Left hindlimb (tissue), 1 donor: ENCODE measurements around the gene HELLS.
"Not testable (repeated sequence)": the region's sequence is repeated elsewhere in the genome, so short reads cannot be mapped to it uniquely, and the experiment has no call there.

ENCODE experiments used
- DNase-seq: peaks from one replicate; pipeline ENCODE4 v3.0.0-alpha.2; 2018

Gene HELLS

DNA sequence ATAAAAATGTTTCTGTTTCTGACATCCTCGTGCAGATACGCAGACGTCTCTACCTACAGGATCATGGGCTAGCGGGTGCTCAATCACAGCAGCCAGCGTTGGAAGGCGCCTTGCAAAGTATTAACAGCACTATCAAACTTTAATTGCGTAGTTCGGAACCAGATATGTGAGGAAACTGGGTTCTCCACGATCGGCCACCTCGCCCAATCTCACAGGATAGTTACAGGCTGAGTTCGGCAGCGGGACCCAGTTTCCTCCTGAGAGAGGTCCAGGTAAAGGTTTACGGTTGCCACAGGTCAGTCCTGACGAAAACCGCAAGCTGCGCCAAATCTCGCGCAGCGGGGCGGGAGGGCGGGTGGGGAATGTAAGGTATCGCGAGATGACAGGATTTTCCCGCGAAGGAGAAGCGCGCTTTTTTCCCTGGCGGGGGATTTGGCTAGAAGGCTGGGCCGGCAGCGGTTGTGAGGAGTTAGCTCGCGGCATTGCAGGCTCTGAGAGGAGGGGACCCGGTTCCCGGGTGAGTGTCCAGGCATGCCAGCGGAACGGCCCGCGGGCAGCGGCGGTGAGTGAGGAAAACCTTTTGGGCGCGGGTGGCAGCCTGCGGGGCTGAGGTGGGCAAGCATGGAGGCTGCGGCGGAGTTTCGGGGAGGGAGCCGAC, at the start of gene HELLS:
TSS of gene HELLS (plus strand) at position 398 of the 658 bp plus-strand sequence. CDS start at position 532, 134 bp downstream.
- peak; percentile 93 for DNase-seq

DNA sequence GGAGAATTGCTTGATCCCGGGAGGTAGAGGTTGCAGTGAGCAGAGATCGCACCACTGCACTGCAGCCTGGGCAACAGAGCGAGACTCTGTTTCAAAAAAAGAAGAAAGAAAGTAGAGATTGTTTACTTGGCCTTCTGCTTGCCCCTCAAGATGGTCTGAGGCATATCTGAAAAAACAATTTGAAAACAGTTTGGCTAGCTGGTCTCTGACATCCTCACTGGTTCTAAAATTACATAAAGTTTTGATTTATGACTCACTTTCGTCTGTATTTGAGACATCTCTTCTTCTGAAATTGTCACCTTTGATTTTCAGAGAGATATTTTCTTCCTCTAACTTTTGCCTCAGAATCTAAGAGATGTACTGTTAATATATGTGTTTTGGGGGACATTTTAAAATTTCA, 49.6 kb upstream of the HELLS start:
- DNase-seq, result no peak

DNA sequence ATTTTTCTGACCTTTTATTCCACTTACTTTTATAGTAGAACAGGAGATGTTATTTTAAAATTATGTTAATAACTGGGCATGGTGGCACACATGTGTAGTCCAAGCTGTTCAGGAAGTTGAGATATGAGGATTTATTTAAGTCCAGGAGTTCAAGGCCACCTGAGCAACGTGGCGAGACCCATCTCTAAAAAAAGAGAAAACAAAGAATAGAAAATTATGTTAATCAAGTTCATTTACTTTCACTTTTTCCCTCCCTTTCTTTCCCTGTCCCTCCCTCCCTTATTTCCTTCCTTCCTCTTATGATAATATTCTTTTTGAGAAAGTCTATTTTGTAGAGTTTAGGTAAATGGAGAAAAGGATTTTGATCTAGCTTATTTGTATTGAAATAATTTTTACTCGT, 48.9 kb upstream of the HELLS start:
- DNase-seq, result no peak

DNA sequence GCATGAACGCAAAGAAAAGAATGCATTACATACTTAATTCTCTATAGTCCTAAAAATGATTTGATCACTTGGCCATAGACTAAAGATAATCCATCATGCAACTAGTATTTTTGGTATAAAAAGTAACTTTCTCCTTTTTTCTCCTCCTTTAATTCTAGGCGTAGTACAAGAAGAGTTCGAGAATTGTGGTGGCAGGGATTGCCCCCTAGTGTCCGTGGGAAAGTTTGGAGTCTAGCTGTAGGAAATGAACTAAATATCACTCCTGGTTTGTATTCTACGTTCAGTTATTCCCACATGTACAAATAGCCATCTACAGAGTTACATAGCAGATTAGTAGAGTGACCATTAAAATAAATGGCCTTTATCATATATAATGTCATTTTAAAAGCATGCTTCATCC, 45.5 kb upstream of the HELLS start:
- no peak for DNase-seq

DNA sequence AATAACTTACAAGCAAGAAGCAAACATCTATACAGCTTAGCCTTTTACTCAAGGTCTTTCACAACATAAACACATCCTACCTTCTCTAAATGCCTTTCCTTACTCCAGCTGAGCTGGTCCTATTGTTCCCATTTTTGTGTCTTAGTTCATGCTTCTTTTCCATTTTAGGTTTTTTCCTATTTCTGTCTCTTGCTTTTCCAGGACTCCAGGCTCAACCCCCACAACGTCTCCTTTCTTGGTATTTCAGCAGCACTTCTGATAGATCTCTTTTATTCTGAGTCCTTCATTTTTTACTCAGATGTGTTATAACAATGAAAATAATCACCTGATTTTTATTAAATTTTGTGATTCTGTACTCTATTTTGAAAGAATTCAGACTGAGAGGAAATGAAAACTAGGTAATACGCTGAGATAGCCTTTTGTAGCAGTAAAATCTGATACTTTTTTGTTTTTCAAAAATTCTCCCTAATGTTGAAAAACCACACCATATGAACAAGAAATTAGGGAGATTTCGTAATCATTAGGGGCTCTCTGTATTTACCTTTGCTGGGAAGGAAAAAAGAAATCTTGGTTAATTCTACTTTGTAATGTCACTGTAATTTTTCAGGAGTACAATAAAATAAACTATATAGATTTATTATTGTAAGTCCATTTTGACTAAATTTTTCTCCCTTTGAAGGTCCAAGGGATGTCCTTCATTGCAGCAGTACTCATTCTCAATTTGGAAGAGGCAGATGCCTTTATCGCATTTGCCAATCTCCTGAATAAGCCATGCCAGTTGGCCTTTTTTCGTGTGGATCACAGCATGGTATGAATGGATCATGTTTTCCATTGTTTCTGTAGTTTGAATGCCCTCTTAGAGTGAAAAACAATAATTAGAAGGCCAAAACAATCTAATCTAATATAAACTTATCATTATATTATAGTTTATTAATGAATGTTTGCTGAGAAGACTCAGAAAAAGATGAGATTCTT, 24.0 kb upstream of the HELLS start:
- no peak for DNase-seq

DNA sequence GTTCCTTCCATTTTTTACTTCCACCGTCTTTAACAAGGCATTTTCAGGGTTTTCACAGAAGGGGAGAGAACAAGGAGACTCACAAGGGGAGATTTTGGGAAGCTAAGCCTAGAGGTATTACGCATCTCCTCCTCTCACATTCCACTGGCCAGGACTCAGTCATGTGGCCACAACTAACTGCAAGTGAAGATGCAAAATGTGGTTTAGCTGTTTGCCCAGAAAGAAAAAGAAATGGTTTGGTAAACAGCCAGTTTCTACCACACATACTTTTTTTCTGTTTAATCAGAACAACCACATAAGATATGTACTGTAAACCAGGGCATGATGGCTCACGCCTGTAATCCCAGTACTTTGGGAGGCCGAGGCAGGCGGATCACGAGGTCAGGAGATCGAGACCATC, 21.4 kb upstream of the HELLS start:
- no peak for DNase-seq

DNA sequence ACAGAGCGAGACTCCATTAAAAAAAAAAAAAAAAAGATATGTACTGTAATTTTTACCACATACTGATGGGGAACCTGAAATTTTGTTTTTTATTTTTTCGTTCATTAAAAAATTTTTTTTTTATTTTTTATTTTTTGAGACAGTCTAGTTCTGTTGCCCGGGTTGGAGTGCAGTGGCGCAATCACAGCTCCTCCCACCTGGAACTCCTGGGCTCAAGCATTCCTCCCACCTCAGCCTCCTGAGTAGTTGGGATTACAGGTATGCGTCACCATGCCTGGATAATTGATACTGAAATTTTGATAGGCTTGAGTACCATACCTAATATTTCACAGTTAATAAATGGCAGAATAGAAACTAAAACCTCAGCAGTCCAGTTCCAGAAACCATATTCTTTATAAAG, 20.9 kb upstream of the HELLS start:
- DNase-seq, result no peak

DNA sequence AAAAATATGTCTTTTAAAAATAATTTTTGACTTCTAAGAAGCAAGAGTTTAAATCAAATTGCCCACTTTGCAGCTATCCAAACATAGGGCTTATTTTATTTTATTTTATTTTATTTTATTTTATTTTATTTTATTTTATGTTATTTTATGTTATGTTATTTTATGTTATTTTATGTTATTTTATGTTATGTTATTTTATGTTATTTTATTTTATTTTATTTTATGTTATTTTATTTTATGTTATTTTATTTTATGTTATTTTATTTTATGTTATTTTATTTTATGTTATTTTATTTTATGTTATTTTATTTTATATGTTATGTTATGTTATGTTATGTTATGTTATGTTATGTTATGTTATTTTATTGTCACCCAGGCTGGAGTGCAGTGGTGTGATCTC, 14.0 kb upstream of the HELLS start:
- DNase-seq, result not testable (repeated sequence)

DNA sequence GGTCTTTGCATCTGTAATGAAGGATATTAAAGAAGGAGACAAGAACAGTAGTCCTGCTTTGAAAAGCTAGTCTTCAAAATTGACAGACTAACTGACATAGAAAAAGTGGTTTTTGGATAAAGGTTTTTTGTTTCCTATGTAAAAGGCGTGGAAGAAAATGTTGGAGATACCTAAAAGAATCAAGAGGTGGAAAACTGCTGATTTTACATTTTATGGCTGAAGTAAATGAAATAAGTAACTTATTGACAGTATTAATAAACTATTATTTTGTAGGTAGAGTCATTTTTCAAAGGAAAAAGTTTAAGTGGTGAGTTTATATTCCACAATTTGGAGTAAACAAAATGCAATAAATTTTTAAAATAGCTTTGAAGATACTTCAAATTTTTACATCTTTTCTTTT, 12.6 kb upstream of the HELLS start:
- DNase-seq, result no peak

DNA sequence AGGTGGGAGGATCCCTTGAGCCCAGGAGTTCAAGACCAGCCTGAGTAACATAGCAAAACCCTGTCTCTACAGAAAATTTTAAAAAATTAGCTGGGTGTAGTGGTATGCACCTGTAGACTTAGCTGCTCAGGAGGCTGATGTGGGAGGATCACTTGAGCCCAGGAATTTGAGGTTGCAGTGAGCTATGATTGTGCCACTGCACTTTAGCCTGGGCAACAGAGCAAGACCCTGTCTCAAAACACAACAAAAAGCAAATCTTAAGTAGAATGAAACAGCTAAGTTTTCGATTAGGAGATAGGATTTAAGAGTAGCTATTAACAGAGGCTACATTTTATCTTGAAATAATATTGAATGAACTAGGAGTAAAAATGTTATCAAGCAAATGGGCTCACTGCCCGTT, 3.3 kb upstream of the HELLS start:
- DNase-seq, result not testable (repeated sequence)

DNA sequence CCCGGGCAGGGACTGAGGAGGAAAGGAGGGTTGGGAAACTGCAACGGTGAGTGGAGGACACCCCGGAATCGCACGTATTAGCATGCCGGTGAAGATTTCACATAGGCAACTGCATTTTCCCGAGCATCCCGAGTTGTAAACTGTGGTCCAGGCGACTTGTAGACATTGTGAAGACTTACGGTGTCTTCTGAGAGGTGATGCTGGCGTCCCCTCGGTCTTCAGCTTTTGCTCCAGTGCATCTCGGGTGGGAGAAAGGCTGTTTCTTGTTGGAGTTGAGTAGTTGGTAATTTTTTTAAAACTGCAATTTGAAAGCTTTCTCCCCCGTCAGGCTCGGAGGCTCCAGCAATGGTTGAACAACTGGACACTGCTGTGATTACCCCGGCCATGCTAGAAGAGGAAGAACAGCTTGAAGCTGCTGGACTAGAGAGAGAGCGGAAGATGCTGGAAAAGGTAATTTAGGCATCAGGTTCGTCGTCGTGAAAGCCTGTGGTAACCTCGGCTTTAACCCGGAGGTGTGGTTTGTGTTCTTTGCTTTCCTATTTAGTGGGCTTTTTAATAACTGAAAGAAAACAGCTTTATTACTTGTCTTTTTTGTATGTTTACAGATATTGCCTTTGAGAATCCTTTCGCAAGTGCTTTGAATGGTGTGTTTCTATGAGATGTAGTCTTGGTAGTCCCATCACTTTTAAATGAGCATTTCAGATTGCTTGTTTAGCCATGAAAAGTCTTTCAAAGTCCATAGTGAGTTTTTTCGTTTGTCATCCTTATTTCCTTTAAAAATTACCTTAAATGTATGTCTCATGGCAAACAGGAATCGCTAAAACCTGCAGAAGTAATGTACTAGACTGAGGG, 687 bp downstream of the HELLS start:
- no peak for DNase-seq

DNA sequence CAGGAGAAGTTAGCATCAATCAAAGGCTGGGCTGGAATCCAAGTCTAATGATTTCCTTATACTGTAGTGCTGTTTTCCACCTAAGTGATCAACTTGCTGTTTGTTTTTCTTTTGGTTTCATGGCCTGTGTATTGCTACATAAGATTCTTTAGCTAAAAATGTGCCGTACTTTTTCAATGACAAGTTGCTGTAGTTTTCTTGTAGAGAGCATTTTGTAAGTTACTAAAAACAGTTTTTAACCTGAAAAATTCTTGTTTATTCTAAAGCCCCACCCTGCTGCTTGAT, 1.3 kb downstream of the HELLS start:
- DNase-seq, result no peak

DNA sequence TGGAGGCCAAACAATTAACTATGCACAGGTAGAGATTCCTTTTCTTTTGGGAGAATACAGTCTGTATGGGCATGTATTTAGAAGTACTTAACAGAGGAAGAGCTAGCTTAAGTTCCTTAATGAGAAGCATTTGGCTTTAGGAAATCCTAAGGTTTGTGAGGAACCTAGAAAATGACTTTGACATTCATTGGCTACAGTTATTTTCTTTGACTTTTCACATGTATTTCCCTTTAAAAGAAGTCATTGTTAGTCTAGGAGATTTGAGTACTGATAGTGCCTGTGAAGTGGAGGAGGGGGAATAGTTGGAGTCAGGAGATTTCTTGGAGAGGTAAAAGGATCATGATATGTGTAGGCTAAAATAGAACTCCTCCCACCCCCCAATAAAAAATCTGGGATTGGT, 3.6 kb downstream of the HELLS start:
- DNase-seq, result no peak

DNA sequence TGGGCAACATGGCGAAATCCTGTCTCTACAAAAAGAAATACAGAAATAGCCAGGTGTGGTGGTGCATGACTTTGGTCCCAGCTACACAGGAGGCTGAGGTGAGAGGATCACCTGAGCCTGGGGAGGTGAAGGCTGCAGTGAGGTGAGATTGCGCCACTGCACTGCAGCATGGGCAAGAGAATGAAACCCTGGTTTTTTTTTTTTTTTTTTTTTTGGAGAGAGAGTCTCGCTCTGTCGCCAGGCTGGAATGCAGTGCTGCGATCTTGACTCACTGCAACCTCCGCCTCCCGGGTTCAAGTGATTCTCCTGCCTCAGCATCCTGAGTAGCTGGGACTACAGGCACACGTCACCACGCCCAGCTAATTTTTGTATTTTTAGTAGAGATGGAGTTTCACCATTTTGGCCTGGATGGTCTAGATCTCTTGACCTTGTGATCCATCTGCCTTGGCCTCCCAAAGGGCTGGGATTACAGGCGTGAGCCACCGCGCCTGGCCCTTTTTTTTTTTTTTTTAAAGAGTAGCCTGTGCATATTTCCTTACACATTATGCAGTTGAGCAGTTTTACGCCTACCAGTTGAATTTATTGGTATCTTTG, 22.2 kb downstream of the HELLS start:
- not testable (repeated sequence) for DNase-seq

DNA sequence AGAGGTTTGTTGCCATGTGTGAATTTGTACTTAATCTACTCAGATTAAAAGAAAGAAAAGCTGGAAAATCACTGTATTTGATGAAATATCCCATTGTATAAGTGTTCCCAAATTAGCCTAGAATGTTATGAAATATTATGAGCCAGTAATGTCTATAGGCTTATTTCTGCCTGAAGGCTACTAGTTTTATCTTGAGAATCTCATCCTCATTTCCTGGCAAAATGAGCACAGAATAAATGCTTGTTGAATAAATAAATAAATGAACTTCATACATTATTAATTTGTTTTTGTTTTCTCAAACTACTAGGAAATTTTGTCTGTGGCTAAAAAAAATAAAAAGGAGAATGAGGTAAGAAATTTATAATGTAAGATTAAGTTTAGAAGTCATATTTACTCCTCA, 25.5 kb downstream of the HELLS start:
- DNase-seq, result no peak

DNA sequence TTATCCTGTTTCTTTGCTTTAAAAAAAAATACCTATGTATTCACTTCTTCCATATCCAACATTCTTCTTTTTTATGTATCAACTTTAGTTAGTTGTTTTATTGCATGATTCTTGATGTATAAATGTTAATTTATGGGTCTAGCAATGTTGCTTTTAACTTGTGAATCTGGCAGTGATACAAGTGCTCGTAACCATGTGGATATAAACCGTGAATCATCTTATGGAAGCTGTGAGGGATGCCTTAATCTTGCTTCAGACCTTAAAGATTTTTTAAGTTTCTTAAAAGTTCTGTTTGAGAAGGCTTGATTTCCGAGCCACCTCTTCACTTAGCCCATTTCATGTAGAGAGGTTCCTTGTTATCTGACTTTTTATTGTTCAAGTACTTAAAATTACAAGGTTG, 25.9 kb downstream of the HELLS start:
- DNase-seq, result no peak

DNA sequence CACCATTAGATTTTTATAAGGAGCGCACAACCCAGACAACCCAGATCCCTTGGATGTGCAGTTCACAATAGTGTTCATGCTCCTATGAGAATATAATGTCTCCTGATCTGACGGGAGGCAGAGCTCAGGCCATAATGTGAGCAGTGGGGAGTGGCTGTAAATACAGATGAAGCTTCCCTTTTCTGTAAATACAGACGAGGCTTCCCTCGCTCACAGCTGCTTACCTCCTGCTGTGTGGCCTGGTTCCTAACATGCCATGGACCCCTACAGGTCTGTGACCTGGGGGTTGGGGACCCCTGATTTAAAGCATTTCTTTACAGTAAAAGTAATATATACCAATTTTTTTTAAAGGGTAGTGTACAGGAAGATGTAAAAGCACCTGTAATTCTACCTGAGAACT, 33.2 kb downstream of the HELLS start:
- DNase-seq, result no peak

DNA sequence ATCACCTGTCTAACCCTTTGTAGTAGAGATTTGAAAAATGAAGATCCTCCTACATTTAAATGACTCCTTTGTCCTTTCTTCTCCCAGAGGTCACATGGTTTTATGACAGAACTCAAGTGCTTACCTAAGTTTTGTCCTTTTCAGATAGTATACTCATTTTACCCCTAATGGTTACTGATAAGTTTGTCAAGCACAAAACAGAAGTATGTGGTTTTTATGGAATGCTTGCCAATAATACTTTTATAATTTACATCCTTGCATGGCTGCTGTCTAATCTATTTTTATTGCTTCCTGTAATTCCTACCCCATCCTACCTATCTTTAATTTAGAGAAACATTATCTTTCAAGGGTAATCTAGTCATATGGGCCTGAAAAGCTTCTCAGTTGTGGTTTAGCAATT, 37.5 kb downstream of the HELLS start:
- DNase-seq, result no peak

DNA sequence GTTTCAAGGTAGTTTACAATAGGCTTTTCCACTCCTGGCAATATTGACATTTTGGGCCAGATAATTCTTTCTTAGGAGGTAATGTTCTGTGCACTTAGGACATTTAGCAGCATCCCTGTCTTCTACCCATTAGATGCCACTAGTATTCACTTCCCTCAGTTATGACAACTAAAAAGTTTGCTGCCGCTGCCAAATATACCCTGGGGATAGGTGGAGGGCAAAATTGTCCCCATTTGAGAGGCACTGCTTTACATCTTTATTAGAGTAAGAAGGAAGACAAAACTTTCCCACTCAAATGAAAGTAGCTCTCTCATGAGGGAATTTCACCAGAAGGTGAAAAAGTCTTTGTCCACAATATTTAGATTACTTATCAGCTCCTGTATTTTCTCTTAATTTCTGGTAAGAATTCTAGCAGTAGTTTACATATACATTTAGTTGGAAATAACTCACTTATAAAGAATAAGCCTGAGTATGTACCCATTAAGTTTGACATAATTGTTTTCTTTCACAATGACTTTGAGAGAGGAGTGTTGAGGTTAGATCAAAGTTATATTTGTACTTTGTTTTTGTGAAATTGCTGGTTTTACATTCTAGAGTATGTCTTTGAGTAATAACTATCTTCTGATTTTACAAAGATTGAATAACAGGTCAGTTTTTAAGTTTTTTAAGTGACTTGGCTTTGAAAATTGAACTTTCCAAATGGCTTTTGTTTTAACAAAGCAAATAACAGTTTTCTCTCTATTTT, 46.0 kb downstream of the HELLS start:
- no peak for DNase-seq

DNA sequence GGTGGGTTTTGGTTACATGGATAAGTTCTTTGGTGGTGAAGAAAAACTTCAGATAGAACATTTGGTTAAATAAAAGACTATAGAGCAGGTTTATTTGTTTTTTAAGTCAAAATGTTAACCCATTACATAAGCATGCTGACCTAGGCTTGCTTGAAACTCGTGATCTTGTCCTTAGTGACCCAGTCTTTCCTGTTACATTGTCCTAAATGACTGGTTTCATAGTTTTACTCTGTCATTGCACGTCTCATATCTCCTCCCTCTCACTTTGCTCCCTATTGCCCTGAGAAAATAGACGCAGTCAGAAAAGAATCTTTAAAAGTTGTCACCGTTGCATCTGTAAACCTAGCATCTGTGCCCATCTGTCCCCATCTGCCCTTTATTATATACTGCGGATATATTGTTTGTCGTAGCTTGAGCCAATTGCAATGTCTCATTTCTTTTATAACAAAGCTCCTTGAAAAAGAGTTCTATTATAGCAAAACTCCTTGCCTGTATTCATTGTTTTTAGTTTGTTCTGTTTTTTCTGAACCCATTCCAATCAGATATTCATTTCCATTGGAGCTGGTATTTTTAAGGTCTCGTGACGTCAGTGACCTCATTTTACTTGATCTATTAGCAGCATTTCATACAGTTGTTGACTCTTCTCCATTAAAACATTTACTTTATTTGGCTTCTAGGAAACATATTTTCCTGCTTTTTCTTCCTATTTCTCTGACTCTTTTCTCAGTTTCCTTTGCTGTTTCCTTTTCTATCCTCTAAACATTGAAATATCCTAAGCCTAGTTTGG, 57.3 kb downstream of the HELLS start:
- no peak for DNase-seq

DNA sequence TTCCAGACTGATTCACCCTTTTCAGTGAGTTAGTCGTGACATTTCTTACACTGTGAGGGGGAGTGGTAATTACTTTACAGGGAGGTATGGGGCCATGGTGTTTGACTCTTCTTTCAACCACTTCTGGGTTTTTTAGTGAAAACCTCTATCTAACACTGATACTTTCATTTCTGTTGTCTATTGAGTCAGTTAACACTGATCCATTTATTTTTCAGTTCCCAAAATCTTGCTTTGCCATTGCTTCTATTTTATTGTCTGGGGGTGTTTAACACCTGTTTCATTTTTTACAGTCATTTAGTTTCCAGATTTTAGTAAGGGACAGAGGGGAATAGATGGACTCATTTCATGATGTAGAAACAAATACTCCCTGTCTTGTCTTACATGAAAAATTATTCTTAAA, 61.5 kb downstream of the HELLS start:
- no peak for DNase-seq

DNA sequence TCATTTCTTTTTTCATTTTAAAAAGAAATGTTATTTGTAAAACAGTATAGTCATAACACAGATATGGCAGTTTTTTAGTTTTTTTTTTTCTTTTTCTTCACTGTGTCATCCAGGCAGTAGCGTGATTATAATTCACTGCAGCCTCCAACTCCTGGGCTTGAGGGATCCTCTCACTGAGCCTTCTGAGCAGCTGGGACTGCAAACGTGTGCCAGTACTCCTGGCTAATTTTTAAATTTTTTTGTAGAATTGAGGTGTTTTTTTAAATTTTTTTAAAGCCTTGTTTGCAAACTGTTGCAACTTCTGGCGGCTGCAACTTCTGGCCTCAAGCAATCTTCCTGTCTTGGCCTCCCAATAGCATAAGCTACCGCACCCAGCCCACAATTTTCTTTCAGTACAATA, 63.0 kb downstream of the HELLS start:
- no peak for DNase-seq
